Ishikawa (cell line): Measurements from ENCODE around the gene SLC25A12.

Experiments
- CEBPB ChIP-seq: IDR thresholded peaks from 2 replicates; pipeline ENCODE4 v1.6.1; 2012
- CREB1 ChIP-seq: IDR thresholded peaks from 2 replicates; pipeline ENCODE4 v1.6.1; 2012; ENCODE audit warnings: low read depth
- EGR1 ChIP-seq: IDR thresholded peaks from 2 replicates; pipeline ENCODE4 v1.6.1; 2012
- EP300 ChIP-seq: IDR thresholded peaks from 2 replicates; pipeline ENCODE4 v1.6.1; 2012; ENCODE audit warnings: borderline replicate concordance
- FOXM1 ChIP-seq: IDR thresholded peaks from 2 replicates; pipeline ENCODE4 v1.6.1; 2012; ENCODE audit warnings: low read depth, borderline replicate concordance
- MAX ChIP-seq: IDR thresholded peaks from 2 replicates; pipeline ENCODE4 v1.6.1; 2012
- NFIC ChIP-seq: IDR thresholded peaks from 2 replicates; pipeline ENCODE4 v1.6.1; 2012
- RAD21 ChIP-seq: IDR thresholded peaks from 2 replicates; pipeline ENCODE4 v1.6.1; 2012; ENCODE audit warnings: low read depth
- REST ChIP-seq: IDR thresholded peaks from 2 replicates; pipeline ENCODE4 v1.6.1; 2012; ENCODE audit warnings: low read depth, mild to moderate bottlenecking
- TAF1 ChIP-seq: IDR thresholded peaks from 2 replicates; pipeline ENCODE4 v1.6.1; 2012; ENCODE audit warnings: low read depth, mild to moderate bottlenecking
- TCF12 ChIP-seq: IDR thresholded peaks from 2 replicates; pipeline ENCODE4 v1.6.1; 2012; ENCODE audit warnings: low read depth
- TEAD4 ChIP-seq: IDR thresholded peaks from 2 replicates; pipeline ENCODE4 v1.6.1; 2012
- YY1 ChIP-seq: IDR thresholded peaks from 2 replicates; pipeline ENCODE4 v1.6.1; 2012; ENCODE audit warnings: low read depth
- ZBTB7A ChIP-seq: IDR thresholded peaks from 2 replicates; pipeline ENCODE4 v1.6.1; 2012; ENCODE audit warnings: low read depth
- TF ChIP-seq, protein P1 (sequence below): IDR thresholded peaks from 2 replicates; pipeline ENCODE4 v1.6.1; 2012

SLC25A12 gene

DNA sequence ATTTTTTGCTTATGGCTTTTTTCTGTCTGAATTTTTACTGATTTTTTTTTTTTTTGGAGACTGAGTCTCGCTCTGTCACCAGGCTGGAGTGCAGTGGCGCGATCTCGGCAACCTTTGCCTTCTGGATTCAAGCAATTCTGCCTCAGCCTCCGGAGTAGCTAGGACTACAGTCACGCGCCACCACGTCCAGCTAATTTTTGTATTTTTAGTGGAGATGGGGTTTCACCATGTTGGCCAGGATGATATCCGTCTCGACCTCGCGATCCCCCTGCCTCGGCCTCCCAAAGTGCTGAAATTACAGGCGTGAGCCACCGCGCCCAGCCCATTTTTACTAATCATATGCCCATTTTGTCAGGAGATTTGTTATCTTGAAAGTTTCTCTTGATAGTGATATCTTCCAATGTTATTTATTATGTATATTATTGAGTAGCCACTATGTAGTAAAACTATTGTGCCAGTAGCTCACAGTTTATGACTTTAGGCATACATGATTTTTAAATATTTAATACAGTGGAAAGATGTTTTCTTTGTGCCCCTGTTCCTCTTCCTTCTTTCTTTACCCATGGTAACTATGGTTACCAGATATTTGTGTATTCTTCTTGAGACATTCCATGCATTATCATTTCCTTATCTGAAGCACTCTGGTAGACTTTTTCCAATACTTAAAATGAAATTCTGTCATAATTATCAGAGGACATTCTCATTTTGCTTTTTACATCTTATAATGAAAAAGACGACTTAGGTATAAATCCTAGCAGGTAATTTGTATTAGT lies 30.3 kb upstream of the SLC25A12 start:
- TF ChIP-seq EGR1, result no peak
- TF ChIP-seq, protein P1, sequence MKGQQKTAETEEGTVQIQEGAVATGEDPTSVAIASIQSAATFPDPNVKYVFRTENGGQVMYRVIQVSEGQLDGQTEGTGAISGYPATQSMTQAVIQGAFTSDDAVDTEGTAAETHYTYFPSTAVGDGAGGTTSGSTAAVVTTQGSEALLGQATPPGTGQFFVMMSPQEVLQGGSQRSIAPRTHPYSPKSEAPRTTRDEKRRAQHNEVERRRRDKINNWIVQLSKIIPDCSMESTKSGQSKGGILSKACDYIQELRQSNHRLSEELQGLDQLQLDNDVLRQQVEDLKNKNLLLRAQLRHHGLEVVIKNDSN, result no peak
- no peak for TF ChIP-seq CREB1
- TF ChIP-seq ZBTB7A, result no peak
- TF ChIP-seq TCF12, result no peak
- no peak for TF ChIP-seq MAX
- TF ChIP-seq FOXM1, result no peak
- TF ChIP-seq TEAD4, result no peak
- TF ChIP-seq RAD21, result no peak
- no peak for TF ChIP-seq REST
- TF ChIP-seq NFIC, result no peak
- TF ChIP-seq EP300, result no peak
- TF ChIP-seq YY1, result no peak
- TF ChIP-seq CEBPB, result no peak
- no peak for TF ChIP-seq TAF1

DNA sequence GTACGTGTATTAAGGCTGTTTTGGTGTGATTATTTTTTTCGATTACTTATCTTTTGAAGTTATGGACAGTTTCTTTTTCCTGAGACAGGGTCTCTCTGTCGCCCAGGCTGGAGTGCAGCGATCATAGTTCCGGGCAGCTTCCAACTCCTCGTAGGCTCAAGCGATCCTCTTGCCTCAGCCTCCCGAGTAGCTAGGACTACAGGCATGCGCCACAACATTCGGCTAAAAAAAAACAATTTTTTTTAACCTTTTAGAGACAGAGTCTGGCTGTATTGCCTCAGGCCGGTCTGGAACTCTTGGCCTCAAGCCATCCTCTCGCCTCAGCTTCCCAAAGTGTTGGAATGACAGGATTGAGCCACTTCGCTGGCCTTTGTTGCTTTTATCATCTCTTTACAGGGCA lies 29.2 kb upstream of the SLC25A12 start:
- TF ChIP-seq, protein P1, result no peak
- TF ChIP-seq NFIC (no peak), TEAD4 (no peak), REST (no peak), CREB1 (no peak), MAX (no peak), TCF12 (no peak), RAD21 (no peak), ZBTB7A (no peak), TAF1 (no peak; the same call in 1 of the 2 replicates), EGR1 (no peak), FOXM1 (no peak), YY1 (no peak), EP300 (no peak), CEBPB (no peak)

DNA sequence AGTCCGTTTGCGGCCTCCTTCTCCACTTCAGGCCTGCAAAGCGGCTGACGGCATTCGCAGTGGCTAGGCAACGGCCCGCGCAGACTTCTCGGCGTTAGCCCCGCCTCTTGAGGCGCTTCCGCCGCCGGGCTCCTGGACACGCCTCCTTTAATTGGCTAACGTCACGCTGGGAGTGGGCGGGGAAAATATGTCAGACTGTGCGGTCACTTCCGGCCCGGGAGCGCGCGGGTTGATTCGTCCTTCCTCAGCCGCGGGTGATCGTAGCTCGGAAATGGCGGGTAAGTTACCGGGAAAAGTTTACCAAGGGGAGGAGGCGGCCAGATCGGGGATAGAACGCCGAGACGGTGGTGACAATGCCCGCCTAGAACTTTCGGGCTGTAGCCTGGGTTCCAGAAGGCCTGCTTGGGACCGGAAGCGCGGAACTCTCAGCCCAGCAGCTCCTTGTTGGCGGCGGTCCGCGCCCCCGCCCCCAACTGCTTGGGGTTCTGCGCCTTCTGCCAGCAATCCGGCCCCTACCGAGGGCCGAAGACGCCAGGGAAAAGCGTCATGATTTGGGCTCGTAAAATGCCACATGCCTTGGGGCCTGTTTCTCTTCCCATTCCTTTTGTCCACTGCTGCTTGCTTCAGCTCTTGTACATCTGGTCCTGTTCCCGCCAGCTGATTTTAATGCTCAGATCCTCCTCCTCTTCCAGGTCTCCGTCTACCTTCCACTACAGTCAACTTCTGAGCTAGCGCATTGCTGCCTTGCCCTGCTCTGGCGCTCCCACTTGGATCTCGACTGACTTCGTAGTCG lies 28.4 kb upstream of the SLC25A12 start, which contains the start of gene HAT1:
HAT1 (plus strand) TSS at position 232 of the 793 bp plus-strand sequence; CDS start at position 272, 40 bp downstream.
- TF ChIP-seq REST (0 out of 2 replicates have a peak, but pooled peaks have one; percentile 12), FOXM1 (no peak), EP300 (no peak), MAX (no peak; the same call in none of the 2 replicates), RAD21 (no peak), YY1 (peak; percentile 74), CEBPB (no peak), CREB1 (peak; percentile 93), TAF1 (peak; percentile 65; the same call in 1 of the 2 replicates), EGR1 (peak; percentile 32; the same call in 1 of the 2 replicates), ZBTB7A (no peak), NFIC (peak; percentile 29; the same call in 1 of the 2 replicates), TCF12 (no peak; the same call in 1 of the 2 replicates), TEAD4 (peak; percentile 27; the same call in 1 of the 2 replicates)
- TF ChIP-seq, protein P1, result no peak; the same call in 1 of the 2 replicates
